Mesenchymal stem cell (in vitro differentiated cells and primary cell): Measurements from ENCODE around the gene CLNK.
A peak's percentile ranks its signal among the peaks of the same experiment; 100 is the strongest.

Experiments
- DNase-seq: peaks from one replicate; pipeline ENCODE4 v3.0.0-alpha.2; 2013
- H2AFZ ChIP-seq: one replicate; pipeline ENCODE4 v1.6.1; 2013; ENCODE audit warnings: low read depth, mild to moderate bottlenecking, control low read depth, inconsistent platforms, low read length, moderate library complexity
- H2AK5ac ChIP-seq: 2 replicates; pipeline ENCODE4 v1.6.1; 2013; ENCODE audit warnings: low read length, moderate library complexity, mild to moderate bottlenecking, inconsistent platforms; ENCODE audit not compliant: severe bottlenecking
- H2BK120ac ChIP-seq: one replicate; pipeline ENCODE4 v1.6.1; 2013; ENCODE audit warnings: low read depth, mild to moderate bottlenecking, inconsistent platforms, low read length, moderate library complexity
- H2BK12ac ChIP-seq, 2 experiments: one replicate each; pipeline ENCODE4 v1.6.1; 2013; ENCODE audit warnings: inconsistent platforms in 2 of 2, low read length in 2 of 2, mild to moderate bottlenecking in 2 of 2, moderate library complexity in 2 of 2, control low read depth in 1 of 2
- H2BK15ac ChIP-seq: one replicate; pipeline ENCODE4 v1.6.1; 2013; ENCODE audit warnings: mild to moderate bottlenecking, low read depth, inconsistent platforms; ENCODE audit not compliant: poor library complexity, severe bottlenecking
- H2BK5ac ChIP-seq: 2 replicates; pipeline ENCODE4 v1.6.1; 2013; ENCODE audit warnings: low read depth, mild to moderate bottlenecking, low read length, control low read depth, inconsistent platforms; ENCODE audit not compliant: poor library complexity, severe bottlenecking
- H3K14ac ChIP-seq, 2 experiments: one replicate each; pipeline ENCODE4 v1.6.1; 2013; ENCODE audit warnings: inconsistent platforms in 2 of 2, low read length in 2 of 2, control low read depth in 1 of 2, mild to moderate bottlenecking in 1 of 2, moderate library complexity in 1 of 2
- H3K18ac ChIP-seq, 2 experiments: one replicate each; pipeline ENCODE4 v1.6.1; 2013; ENCODE audit warnings: inconsistent platforms in 2 of 2, low read length in 2 of 2, control low read depth in 1 of 2, low read depth in 1 of 2, mild to moderate bottlenecking in 1 of 2
- H3K23ac ChIP-seq, 2 experiments: one replicate each; pipeline ENCODE4 v1.6.1; 2013; ENCODE audit warnings: inconsistent platforms in 2 of 2, low read length in 2 of 2, mild to moderate bottlenecking in 2 of 2, moderate library complexity in 2 of 2, control low read depth in 1 of 2
- H3K27ac ChIP-seq: 2 replicates; pipeline ENCODE4 v1.5.1; 2013; ENCODE audit warnings: mild to moderate bottlenecking, moderate library complexity, low read length, control low read depth, inconsistent platforms; ENCODE audit not compliant: poor library complexity, severe bottlenecking
- H3K27me3 ChIP-seq, 2 experiments: 2 replicates each; pipeline versions ENCODE4 v1.6.1 to v1.7.0; 2013; ENCODE audit warnings: low read length in 2 of 2, mild to moderate bottlenecking in 2 of 2, moderate library complexity in 2 of 2, control low read depth in 1 of 2, inconsistent platforms in 1 of 2; ENCODE audit not compliant: control insufficient read depth in 1 of 2, insufficient read depth in 1 of 2
- H3K36me3 ChIP-seq, 2 experiments: 2 replicates each; pipeline versions ENCODE4 v1.6.1 to v1.7.0; 2013; ENCODE audit warnings: low read length in 2 of 2, control low read depth in 1 of 2, inconsistent platforms in 1 of 2, low read depth in 1 of 2, mild to moderate bottlenecking in 1 of 2; ENCODE audit not compliant: insufficient read depth in 2 of 2, control insufficient read depth in 1 of 2
- H3K4ac ChIP-seq, 2 experiments: one replicate each; pipeline ENCODE4 v1.6.1; 2013; ENCODE audit warnings: inconsistent platforms in 2 of 2, low read length in 2 of 2, mild to moderate bottlenecking in 2 of 2, moderate library complexity in 2 of 2, control low read depth in 1 of 2, low read depth in 1 of 2
- H3K4me1 ChIP-seq: 2 replicates; pipeline ENCODE4 v1.6.1; 2013; ENCODE audit warnings: low read depth, low read length, control low read depth; ENCODE audit not compliant: control insufficient read depth, insufficient read depth
- H3K4me2 ChIP-seq: 2 replicates; pipeline ENCODE4 v1.6.1; 2013; ENCODE audit warnings: low read length, mild to moderate bottlenecking, inconsistent platforms; ENCODE audit not compliant: poor library complexity, severe bottlenecking
- H3K4me3 ChIP-seq, 2 experiments: 2 replicates each; pipeline versions ENCODE4 v1.5.1 to v1.7.0; 2013; ENCODE audit warnings: low read length in 2 of 2, mild to moderate bottlenecking in 2 of 2, control low read depth in 1 of 2, low read depth in 1 of 2; ENCODE audit not compliant: insufficient read depth in 1 of 2
- H3K79me1 ChIP-seq: replicated peaks from 2 replicates; pipeline ENCODE4 v1.6.1; 2013; ENCODE audit warnings: mild to moderate bottlenecking, control low read depth, low read length, inconsistent platforms; ENCODE audit not compliant: poor library complexity, severe bottlenecking
- H3K9ac ChIP-seq: 2 replicates; pipeline ENCODE4 v1.7.0; 2013; ENCODE audit warnings: mild to moderate bottlenecking, low read length, moderate library complexity
- H3K9me3 ChIP-seq: 2 replicates; pipeline ENCODE4 v1.7.0; 2013; ENCODE audit warnings: mild to moderate bottlenecking, low read length; ENCODE audit not compliant: control insufficient read depth
- H4K8ac ChIP-seq: one replicate; pipeline ENCODE4 v1.6.1; 2013; ENCODE audit warnings: inconsistent platforms, mild to moderate bottlenecking, low read length, moderate library complexity
- H4K91ac ChIP-seq: one replicate; pipeline ENCODE4 v1.6.1; 2013; ENCODE audit warnings: mild to moderate bottlenecking, low read length, inconsistent platforms
- WGBS: methylation state at CpG from one replicate; pipeline ENCODE4 v1.1.7; 2013; ENCODE audit warnings: mixed read lengths; 5-methylcytosine and 5-hydroxymethylcytosine counted together

The CLNK gene

DNA sequence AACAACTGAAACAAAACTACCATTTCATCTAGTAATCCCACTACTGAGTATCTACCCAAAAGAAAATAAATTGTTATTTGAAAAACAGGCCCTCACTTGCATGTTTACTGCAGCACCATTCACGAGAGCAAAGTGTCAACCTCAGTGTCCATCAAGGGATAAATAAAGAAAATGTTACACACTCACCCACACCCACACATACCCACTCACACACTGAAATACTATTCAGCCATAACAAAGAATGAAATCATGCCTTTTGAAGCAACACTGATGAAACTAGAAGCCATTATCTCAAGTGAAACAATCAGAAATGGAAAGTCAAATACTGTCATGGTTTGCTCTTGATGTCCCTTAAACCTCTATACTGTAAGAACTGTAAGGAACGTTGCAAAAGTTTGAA, 44.8 kb upstream of the CLNK start:
- no peak overlapping the region for H3K9ac ChIP-seq
- 86% methylated on average over 1 of the region's 2 CpGs for WGBS
- H3K23ac ChIP-seq, result no peak overlapping the region
- H4K91ac ChIP-seq, result no peak overlapping the region
- no peak overlapping the region for H3K4ac ChIP-seq
- no peaks in the 10 kb centered on the region for H3K79me1 ChIP-seq
- H3K14ac ChIP-seq, result no peak overlapping the region
- no peak overlapping the region for H2BK15ac ChIP-seq
- H3K4me2 ChIP-seq, result no peak overlapping the region
- no peak overlapping the region for H2AK5ac ChIP-seq
- H3K4me1 ChIP-seq, result peaks cover 4% of the 10 kb centered on the region
- H3K36me3 ChIP-seq, result no peaks in the 10 kb centered on the region
- no peak overlapping the region for H2BK120ac ChIP-seq
- no peak overlapping the region for H3K4me3 ChIP-seq
- H2AFZ ChIP-seq, result no peak overlapping the region
- H2BK12ac ChIP-seq, result no peak overlapping the region
- no peak overlapping the region for H3K27ac ChIP-seq
- no peaks in the 10 kb centered on the region for H3K9me3 ChIP-seq
- DNase-seq, result no peak
- H3K18ac ChIP-seq, result no peak overlapping the region
- H2BK5ac ChIP-seq, result no peak overlapping the region
- no peak overlapping the region for H4K8ac ChIP-seq
- no peaks in the 10 kb centered on the region for H3K27me3 ChIP-seq

DNA sequence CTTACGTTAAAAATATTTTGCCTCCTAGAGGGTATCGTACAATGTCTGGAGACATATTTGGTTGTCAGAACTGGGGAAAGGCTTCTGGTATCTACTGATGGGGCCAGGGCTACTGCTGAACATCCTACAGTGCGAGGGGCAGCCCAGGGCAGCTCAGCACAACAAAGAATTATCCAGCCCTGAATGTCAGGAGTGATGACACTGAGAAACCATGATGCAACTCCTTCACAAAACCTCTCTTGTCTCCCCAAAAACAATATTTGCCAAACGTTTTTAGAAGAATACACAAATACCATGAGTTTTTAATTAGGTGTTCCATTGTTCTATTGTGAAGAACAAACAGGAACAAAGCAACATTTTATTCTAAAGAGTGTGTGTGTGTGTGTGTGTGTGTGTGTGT, 43.4 kb upstream of the CLNK start:
- Histone ChIP-seq H4K8ac (no peak overlapping the region), H3K4ac (no peak overlapping the region), H3K27ac (no peak overlapping the region), H3K4me1 (peaks cover 3% of the 10 kb centered on the region), H2BK12ac (no peak overlapping the region), H3K4me3 (no peak overlapping the region), H4K91ac (no peak overlapping the region), H3K9ac (no peak overlapping the region), H2BK120ac (no peak overlapping the region), H3K36me3 (no peaks in the 10 kb centered on the region), H2AFZ (no peak overlapping the region), H2AK5ac (no peak overlapping the region), H3K79me1 (no peaks in the 10 kb centered on the region), H2BK5ac (no peak overlapping the region), H3K23ac (no peak overlapping the region), H2BK15ac (no peak overlapping the region), H3K14ac (no peak overlapping the region), H3K18ac (no peak overlapping the region), H3K4me2 (no peak overlapping the region), H3K27me3 (no peaks in the 10 kb centered on the region), H3K9me3 (no peaks in the 10 kb centered on the region)
- WGBS, result 64% methylated on average over 3 of the region's 4 CpGs
- DNase-seq, result no peak

- Histone ChIP-seq H3K36me3 (no peaks in the 10 kb centered on the region), H3K79me1 (no peaks in the 10 kb centered on the region), H3K4me3 (no peak overlapping the region), H3K9me3 (no peaks in the 10 kb centered on the region), H3K18ac (no peak overlapping the region), H2AK5ac (no peak overlapping the region), H3K14ac (no peak overlapping the region), H3K27me3 (no peaks in the 10 kb centered on the region), H2BK5ac (no peak overlapping the region), H3K9ac (no peak overlapping the region), H3K4ac (no peak overlapping the region), H3K4me1 (peaks cover 2% of the 10 kb centered on the region), H3K23ac (no peak overlapping the region), H4K91ac (no peak overlapping the region), H2BK120ac (no peak overlapping the region), H3K27ac (no peak overlapping the region), H2BK12ac (no peak overlapping the region), H2AFZ (no peak overlapping the region), H2BK15ac (peak overlapping the region; percentile 46), H4K8ac (no peak overlapping the region), H3K4me2 (no peak overlapping the region)
- WGBS, result 87% methylated on average over 4 of the region's 6 CpGs
- no peak for DNase-seq
Measured at GRCh38 chr4:10727140-10727880, 42.7 kb upstream of the CLNK start.

DNA sequence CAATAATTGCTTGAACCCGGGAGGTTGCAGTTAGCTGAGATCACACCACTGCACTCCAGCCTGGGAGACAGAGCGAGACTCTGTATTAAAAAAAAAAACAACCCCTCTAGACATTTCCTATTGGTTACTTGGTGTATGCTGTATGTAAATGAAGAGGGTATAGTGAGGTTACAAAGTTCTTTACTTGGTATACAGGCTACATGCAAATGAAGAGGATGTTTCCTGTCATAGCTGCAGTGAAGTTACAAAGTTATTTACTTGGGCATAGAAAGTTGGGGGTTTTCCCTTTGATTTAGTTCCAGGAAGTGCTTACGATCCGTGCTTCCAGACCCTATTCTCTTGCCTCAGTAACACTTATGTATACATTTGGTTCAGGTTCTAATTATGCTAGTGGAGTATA, 38.4 kb upstream of the CLNK start:
- Histone ChIP-seq H2BK120ac (no peak overlapping the region), H3K14ac (no peak overlapping the region), H3K9me3 (no peaks in the 10 kb centered on the region), H2BK12ac (no peak overlapping the region), H3K27ac (no peak overlapping the region), H3K27me3 (no peaks in the 10 kb centered on the region), H3K18ac (no peak overlapping the region), H3K36me3 (no peaks in the 10 kb centered on the region), H3K4me2 (no peak overlapping the region), H3K23ac (no peak overlapping the region), H3K79me1 (no peaks in the 10 kb centered on the region), H3K4me3 (no peak overlapping the region), H2AFZ (no peak overlapping the region), H2BK5ac (no peak overlapping the region), H4K8ac (no peak overlapping the region), H3K4ac (no peak overlapping the region), H2AK5ac (no peak overlapping the region), H3K4me1 (no peaks in the 10 kb centered on the region), H3K9ac (no peak overlapping the region), H2BK15ac (no peak overlapping the region), H4K91ac (no peak overlapping the region)
- peak; percentile 17 for DNase-seq
- WGBS, result 100% methylated on average over 1 of the region's 4 CpGs
